GM12874 (cell line): ENCODE measurements around the gene CTSF.

Experiments
- CTCF ChIP-seq: IDR thresholded peaks from 2 replicates; pipeline ENCODE4 v1.5.1; 2011; ENCODE audit warnings: low read depth, mild to moderate bottlenecking, control low read depth, low read length, moderate library complexity; ENCODE audit not compliant: insufficient read depth

The CTSF gene

DNA sequence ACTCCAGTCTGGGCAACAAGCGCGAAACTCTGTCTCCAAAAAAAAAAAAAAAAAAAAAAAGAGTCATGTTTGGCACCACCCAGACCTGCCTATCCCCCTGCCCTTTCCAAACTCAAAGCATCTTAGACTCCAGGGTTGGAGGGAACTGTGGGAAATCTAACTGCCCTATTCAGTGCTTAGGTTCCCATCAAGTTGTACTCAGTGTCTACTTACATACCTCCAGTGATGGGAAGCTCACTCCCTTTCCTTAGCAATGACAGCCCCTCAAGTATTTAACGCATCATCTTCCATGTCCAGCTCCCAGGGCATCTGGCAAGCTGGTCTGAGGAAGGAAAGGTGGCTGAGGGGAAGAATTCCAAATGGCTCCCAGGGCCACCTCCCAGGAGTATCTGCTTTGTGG lies 18.7 kb downstream of the CTSF start:
- TF ChIP-seq CTCF = no peak

DNA sequence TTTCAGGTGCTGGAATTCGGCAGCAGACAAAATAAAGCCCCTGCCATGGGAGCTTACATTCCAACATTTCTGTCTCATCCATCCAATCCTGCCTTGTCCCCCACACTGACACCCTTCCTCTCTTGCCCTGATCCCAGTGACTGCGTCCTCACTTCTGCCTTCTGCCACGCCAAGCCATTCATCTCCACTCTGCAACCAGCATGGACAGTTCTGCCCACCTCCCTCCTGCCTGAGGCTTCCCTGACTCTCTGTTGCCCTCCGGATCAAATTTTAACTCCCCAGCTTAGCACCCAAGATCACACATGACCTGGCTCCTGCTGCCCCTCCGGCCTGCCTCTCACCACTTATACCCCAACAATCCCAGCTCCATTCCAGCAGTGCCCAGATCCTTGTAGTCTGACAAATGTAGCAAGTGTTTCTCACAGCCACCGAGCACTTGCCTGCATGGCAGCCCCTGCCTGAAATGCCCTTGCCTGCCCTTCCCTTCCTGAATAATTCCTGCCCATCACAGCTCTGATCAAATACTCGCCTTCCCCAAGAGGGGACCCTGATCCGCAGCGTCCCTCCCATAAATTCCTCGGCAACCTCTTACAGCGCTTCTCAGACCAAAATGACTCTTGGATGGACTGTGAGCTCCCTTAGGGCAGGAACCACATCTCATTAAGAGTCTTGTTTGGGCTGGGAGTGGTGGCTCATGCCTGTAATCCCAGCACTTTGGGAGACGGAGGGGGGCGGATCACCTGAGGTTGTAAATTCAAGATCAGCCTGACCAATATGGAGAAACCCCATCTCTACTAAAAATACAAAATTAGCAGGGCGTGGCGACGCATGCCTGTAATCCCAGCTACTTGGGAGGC lies 19.4 kb downstream of the CTSF start:
- no peak for TF ChIP-seq CTCF

DNA sequence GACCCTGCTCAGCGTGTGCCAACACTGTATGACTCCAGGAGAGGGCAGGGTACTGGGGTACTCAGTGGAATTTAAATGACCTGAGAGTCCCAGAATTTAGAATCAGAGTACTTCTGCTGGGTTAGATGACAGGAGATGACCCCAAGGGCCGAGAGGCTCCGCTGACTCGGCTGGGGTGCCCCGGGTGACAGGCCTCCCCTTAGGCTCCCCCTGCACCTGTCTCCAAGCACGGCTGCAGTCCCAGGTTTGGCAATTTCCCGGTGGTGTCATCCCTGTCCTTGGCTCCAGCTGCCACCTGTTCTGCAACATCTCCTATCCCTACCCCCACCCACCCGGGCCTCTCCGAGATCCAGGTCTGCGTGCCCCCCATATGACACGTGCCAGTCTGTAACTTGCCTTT lies 20.4 kb downstream of the CTSF start:
- TF ChIP-seq CTCF = no peak

GRCh38 chr11:66547662-66548009 lies 20.8 kb downstream of the CTSF start:
- TF ChIP-seq CTCF = no peak

- no peak for TF ChIP-seq CTCF
Measured at GRCh38 chr11:66546966-66547661, 21.3 kb downstream of the CTSF start.

- TF ChIP-seq CTCF = no peak
Measured at GRCh38 chr11:66546368-66546965, 21.9 kb downstream of the CTSF start, which contains the start of gene ACTN3. TSS of gene ACTN3 (plus strand) at chr11:66546903. CDS start at chr11:66546938, 35 bp downstream.

DNA sequence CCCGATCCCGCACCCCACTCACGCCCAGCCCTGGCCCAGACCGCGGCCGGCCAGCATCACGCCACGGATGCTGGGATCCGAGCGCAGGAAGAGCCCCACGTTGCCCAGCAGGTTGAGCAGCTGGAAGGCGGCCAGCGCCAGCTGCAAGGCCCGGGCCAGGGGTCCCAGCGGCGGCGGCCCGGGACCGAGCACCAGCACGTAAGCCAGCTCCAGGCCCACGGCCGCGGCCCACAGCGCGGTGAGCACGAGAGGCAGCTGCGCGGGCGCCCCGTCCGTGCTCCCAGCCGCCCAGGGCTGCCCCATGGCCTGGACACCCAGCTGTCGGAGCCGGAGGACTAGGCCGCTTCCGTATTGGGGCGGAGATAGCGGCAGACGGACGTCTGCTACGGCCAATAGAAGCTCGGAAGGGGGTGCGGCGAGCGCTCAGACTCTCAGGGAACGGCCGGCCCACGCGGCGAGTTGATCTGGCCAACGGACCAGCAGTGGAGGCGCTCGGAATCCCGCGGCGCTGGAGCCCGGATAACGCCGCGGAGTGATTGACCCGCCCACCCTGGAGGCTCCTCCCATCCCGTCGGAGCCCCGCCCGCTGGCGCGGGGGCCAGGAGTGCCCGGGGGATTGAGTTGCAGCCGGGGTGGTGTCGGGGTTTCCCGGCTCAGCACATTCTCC lies 22.6 kb downstream of the CTSF start, which contains the start of gene ZDHHC24:
Gene ZDHHC24 (minus strand): TSS at position 348 of the 667 bp plus-strand sequence. CDS start 45 bp downstream, at position 303.
- no peak for TF ChIP-seq CTCF
